Activated CD8-positive, alpha-beta memory T cell treated with anti-CD3 and anti-CD28 coated beads, Interleukin-2, amount 10 ng/mL, durations not matched to agents 7 days and 5 days (primary cell): Measurements from ENCODE around the gene ST7. TPM values are rescaled to one million over a fixed set of nuclear protein-coding genes. Genes with fewer than 3 reads are reported as not detected.
"Not testable (repeated sequence)": the region's sequence is repeated elsewhere in the genome, so short reads cannot be mapped to it uniquely, and the experiment has no call there.

Experiments used
- ATAC-seq: fragments of 150-1000 bp; cut with Tn5 transposase; one replicate; pipeline ENCODE4 v1.10.0; 2021; ENCODE audit warnings: moderate library complexity
- CTCF ChIA-PET: fragments of 350-600 bp; sonication (Branson Sonifier 250); formaldehyde crosslinking; loops from one replicate; lab custom pipeline; 2021; ENCODE audit warnings: antibody characterized with exemption; lab: Charles Lee
- DNase-seq: peaks from one replicate; pipeline ENCODE4 v3.0.0-alpha.2; 2020
- H3K27ac Mint-ChIP-seq: one replicate; pipeline ENCODE4 v1.8.0; 2021; ENCODE audit warnings: mild to moderate bottlenecking, mixed read lengths
- H3K27me3 Mint-ChIP-seq: one replicate; pipeline ENCODE4 v1.8.0; 2021; ENCODE audit warnings: mixed read lengths
- H3K36me3 Mint-ChIP-seq: one replicate; pipeline ENCODE4 v1.8.0; 2021; ENCODE audit warnings: mild to moderate bottlenecking, mixed read lengths
- H3K4me1 Mint-ChIP-seq: one replicate; pipeline ENCODE4 v1.8.0; 2021; ENCODE audit warnings: mixed read lengths
- H3K4me3 Mint-ChIP-seq: one replicate; pipeline ENCODE4 v1.8.0; 2021; ENCODE audit warnings: mild to moderate bottlenecking, moderate library complexity, mixed read lengths
- H3K9me3 Mint-ChIP-seq: one replicate; pipeline ENCODE4 v1.8.0; 2022; ENCODE audit warnings: low read depth, mixed read lengths
- total RNA-seq, 2 experiments: library from RNA; stranded (reverse); gene quantifications; one replicate each; pipeline ENCODE4 v1.2.3, GENCODE V29; 2021

The ST7 gene
- total RNA-seq, 2 experiments from 2014 or later, result 7.2 to 12.8 TPM

GRCh38 chr7:116955340-116955739, 2.0 kb downstream of the ST7 start:
- H3K27ac Mint-ChIP-seq, result peak overlapping the region; percentile 6
- H3K36me3 Mint-ChIP-seq, result peaks cover 2% of the 10 kb centered on the region
- ATAC-seq, result no peak
- no peaks in the 10 kb centered on the region for H3K9me3 Mint-ChIP-seq
- CTCF ChIA-PET, result no interaction called here
- no peak for DNase-seq
- H3K27me3 Mint-ChIP-seq, result no peaks in the 10 kb centered on the region
- peak overlapping the region; percentile 82 for H3K4me3 Mint-ChIP-seq
- H3K4me1 Mint-ChIP-seq, result peaks cover 38% of the 10 kb centered on the region

GRCh38 chr7:116955801-116956476, 2.6 kb downstream of the ST7 start:
- Mint-ChIP-seq H3K4me3 (no peak overlapping the region), H3K27me3 (no peaks in the 10 kb centered on the region), H3K9me3 (no peaks in the 10 kb centered on the region), H3K4me1 (peaks cover 41% of the 10 kb centered on the region), H3K27ac (peak overlapping the region; percentile 4), H3K36me3 (peaks cover 2% of the 10 kb centered on the region)
- CTCF ChIA-PET, result interaction anchor here (1.0 to 1.4 kb wide), 2 partner anchors 26 to 54 kb away, joined by 3 to 4 read pairs; no protein-coding TSS in a partner anchor
- ATAC-seq (peak; percentile 13), DNase-seq (no peak)

- Mint-ChIP-seq H3K9me3 (no peaks in the 10 kb centered on the region), H3K27me3 (no peaks in the 10 kb centered on the region), H3K4me3 (no peak overlapping the region), H3K27ac (peak overlapping the region; percentile 4), H3K36me3 (peaks cover 3% of the 10 kb centered on the region), H3K4me1 (peaks cover 42% of the 10 kb centered on the region)
- CTCF ChIA-PET, result interaction anchor here (0.8 to 1.4 kb wide), 3 partner anchors 26 to 162 kb away, joined by 3 to 4 read pairs (median 4); no protein-coding TSS in a partner anchor
- no peak for ATAC-seq
- DNase-seq, result no peak
Observed at GRCh38 chr7:116956477-116956804, 3.1 kb downstream of the ST7 start.

- ATAC-seq (no peak), DNase-seq (no peak)
- Mint-ChIP-seq H3K4me3 (no peak overlapping the region), H3K36me3 (peaks cover 6% of the 10 kb centered on the region), H3K27ac (no peak overlapping the region), H3K9me3 (no peaks in the 10 kb centered on the region), H3K4me1 (peaks cover 40% of the 10 kb centered on the region), H3K27me3 (no peaks in the 10 kb centered on the region)
- CTCF ChIA-PET, result interaction anchor here (2.8 kb wide), 1 partner anchor 169 kb away, joined by 10 read pairs; no protein-coding TSS in a partner anchor
Observed at GRCh38 chr7:116957874-116958273, 4.6 kb downstream of the ST7 start.

- H3K27ac Mint-ChIP-seq, CTCF ChIA-PET, ATAC-seq, H3K36me3 Mint-ChIP-seq, H3K4me3 Mint-ChIP-seq, H3K9me3 Mint-ChIP-seq, DNase-seq, H3K27me3 Mint-ChIP-seq: not testable (repeated sequence)
- peaks cover 15% of the 10 kb centered on the region for H3K4me1 Mint-ChIP-seq
Observed at GRCh38 chr7:116961966-116962673, 8.8 kb downstream of the ST7 start.

- no peak overlapping the region for H3K27ac Mint-ChIP-seq
- H3K9me3 Mint-ChIP-seq, result no peaks in the 10 kb centered on the region
- H3K4me3 Mint-ChIP-seq, result no peak overlapping the region
- ATAC-seq (no peak), DNase-seq (no peak)
- CTCF ChIA-PET, result no interaction called here
- H3K4me1 Mint-ChIP-seq, result peaks cover 15% of the 10 kb centered on the region
- peaks cover 3% of the 10 kb centered on the region for H3K36me3 Mint-ChIP-seq
- H3K27me3 Mint-ChIP-seq, result no peaks in the 10 kb centered on the region
Observed at GRCh38 chr7:116963234-116963633, 9.9 kb downstream of the ST7 start.

- peaks cover 16% of the 10 kb centered on the region for H3K4me1 Mint-ChIP-seq
- peaks cover 5% of the 10 kb centered on the region for H3K36me3 Mint-ChIP-seq
- no peak overlapping the region for H3K4me3 Mint-ChIP-seq
- H3K27ac Mint-ChIP-seq, result no peak overlapping the region
- no peaks in the 10 kb centered on the region for H3K9me3 Mint-ChIP-seq
- ATAC-seq (no peak), DNase-seq (no peak)
- H3K27me3 Mint-ChIP-seq, result no peaks in the 10 kb centered on the region
- CTCF ChIA-PET, result no interaction called here
Observed at GRCh38 chr7:116966601-116967000, 13.3 kb downstream of the ST7 start.

GRCh38 chr7:116967254-116967922, 14.1 kb downstream of the ST7 start:
- H3K4me3 Mint-ChIP-seq, result no peak overlapping the region
- no peaks in the 10 kb centered on the region for H3K27me3 Mint-ChIP-seq
- no peak for ATAC-seq
- H3K4me1 Mint-ChIP-seq, result peaks cover 13% of the 10 kb centered on the region
- DNase-seq, result no peak
- peaks cover 3% of the 10 kb centered on the region for H3K36me3 Mint-ChIP-seq
- no peaks in the 10 kb centered on the region for H3K9me3 Mint-ChIP-seq
- H3K27ac Mint-ChIP-seq, result no peak overlapping the region
- CTCF ChIA-PET, result no interaction called here

- Mint-ChIP-seq H3K27ac (no peak overlapping the region), H3K36me3 (peaks cover 3% of the 10 kb centered on the region), H3K27me3 (no peaks in the 10 kb centered on the region), H3K9me3 (no peaks in the 10 kb centered on the region), H3K4me3 (no peak overlapping the region), H3K4me1 (peaks cover 9% of the 10 kb centered on the region)
- ATAC-seq (no peak), DNase-seq (no peak)
- CTCF ChIA-PET, result no interaction called here
Observed at GRCh38 chr7:116967983-116968382, 14.7 kb downstream of the ST7 start.

- CTCF ChIA-PET, result no interaction called here
- Mint-ChIP-seq H3K36me3 (peaks cover 3% of the 10 kb centered on the region), H3K27me3 (no peaks in the 10 kb centered on the region), H3K4me1 (peaks cover 9% of the 10 kb centered on the region), H3K9me3 (no peaks in the 10 kb centered on the region), H3K27ac (no peak overlapping the region), H3K4me3 (no peak overlapping the region)
- DNase-seq, result no peak
- ATAC-seq, result no peak
Observed at GRCh38 chr7:116968631-116969030, 15.3 kb downstream of the ST7 start.

- CTCF ChIA-PET, result interaction anchor here (0.7 to 1.4 kb wide), 2 partner anchors 16 to 151 kb away, joined by 3 read pairs; no protein-coding TSS in a partner anchor
Observed at GRCh38 chr7:116969371-116969902, 16.1 kb downstream of the ST7 start.

GRCh38 chr7:116970238-116970910, 17.1 kb downstream of the ST7 start:
- ATAC-seq, result no peak
- Mint-ChIP-seq H3K27ac (no peak overlapping the region), H3K4me1 (peaks cover 9% of the 10 kb centered on the region), H3K9me3 (no peaks in the 10 kb centered on the region), H3K36me3 (peaks cover 5% of the 10 kb centered on the region), H3K4me3 (no peak overlapping the region), H3K27me3 (no peaks in the 10 kb centered on the region)
- no peak for DNase-seq
- CTCF ChIA-PET, result interaction anchor here (0.7 to 1.4 kb wide), 3 partner anchors 13 to 151 kb away, joined by 3 read pairs; no protein-coding TSS in a partner anchor

More at GRCh38 chr7:116969371-116969902, 16.1 kb downstream of the ST7 start:
- Mint-ChIP-seq H3K36me3 (peaks cover 3% of the 10 kb centered on the region), H3K9me3 (no peaks in the 10 kb centered on the region), H3K27ac (no peak overlapping the region), H3K4me1 (peaks cover 9% of the 10 kb centered on the region), H3K27me3 (no peaks in the 10 kb centered on the region), H3K4me3 (no peak overlapping the region)
- no peak for DNase-seq
- no peak for ATAC-seq

- not testable (repeated sequence) for H3K4me3 Mint-ChIP-seq, H3K9me3 Mint-ChIP-seq, H3K4me1 Mint-ChIP-seq, ATAC-seq, H3K36me3 Mint-ChIP-seq, H3K27me3 Mint-ChIP-seq, H3K27ac Mint-ChIP-seq, DNase-seq
- CTCF ChIA-PET, result interaction anchor here (1.0 to 1.2 kb wide), 2 partner anchors 16 to 18 kb away, joined by 3 read pairs; no protein-coding TSS in a partner anchor
Observed at GRCh38 chr7:116971153-116971552, 17.9 kb downstream of the ST7 start.
